Measurements from ENCODE around the gene PTPRG. TPM values are rescaled to one million over a fixed set of nuclear protein-coding genes. Genes with fewer than 3 reads are reported as not detected.

PTPRG gene
- total and polyA plus RNA-seq, 10 of the 15 experiments (the other 5 are each of a cell fraction or from before 2014, with no cell fraction given) = 0.29 to 20.7 (median 1.4) TPM

- TF ChIP-seq ATF2 (IDR thresholded peaks at IDR 0.05; ENCODE audit: low read length) = no peak
- TF ChIP-seq CHD2 (IDR thresholded peaks at IDR 0.05; ENCODE audit: borderline replicate concordance, low read depth, low read length) = no peak
- no peak for TF ChIP-seq SP1 (IDR thresholded peaks at IDR 0.05; ENCODE audit: low read depth, low read length)
- no peak for TF ChIP-seq RBBP5 (conservative IDR thresholded peaks at IDR 0.05)
Measured at GRCh38 chr3:62246094-62246493, 684.7 kb downstream of the PTPRG start (continued).

GRCh38 chr3:62246985-62247384 is 685.6 kb downstream of the PTPRG start:
- Histone ChIP-seq H3K4me2 (ENCODE audit: control insufficient read depth, insufficient read depth) (no peak overlapping the region), H3K79me2 (ENCODE audit: control insufficient read depth, insufficient read depth, low read length) (no peaks in the 10 kb centered on the region), H3K4me3 (no peak overlapping the region), H3K4me1 (ENCODE audit: control insufficient read depth, insufficient read depth, low read length) (no peaks in the 10 kb centered on the region), H4K20me1 (ENCODE audit: control insufficient read depth, insufficient read depth) (no peaks in the 10 kb centered on the region), H3K9ac (ENCODE audit: control insufficient read depth, insufficient read depth, low read length) (no peak overlapping the region), H3K27me3 (replicated peaks in 1 of 2; ENCODE audit: control insufficient read depth in 2 of 2, insufficient read depth in 2 of 2, low read length in 1 of 2) (no peaks in the 10 kb centered on the region; a peak in 1 of 4 replicates), H3K36me3 (ENCODE audit: control insufficient read depth in 2 of 2, insufficient read depth in 2 of 2, low read length in 1 of 2) (no peaks in the 10 kb centered on the region), H3K9me3 (replicated peaks; ENCODE audit: control insufficient read depth, insufficient read depth, low read length) (no peaks in the 10 kb centered on the region), H3K27ac (ENCODE audit: control insufficient read depth, insufficient read depth) (no peak overlapping the region), H2AFZ (ENCODE audit: control insufficient read depth, low read depth, low read length) (no peak overlapping the region)
- ChIA-PET RAD21 (ENCODE audit: unreplicated experiment) (interaction anchor here (0.6 to 3.0 kb wide), 4 partner anchors 9 to 66 kb away, joined by 3 to 14 read pairs (median 6); no protein-coding TSS in a partner anchor), SMC1A (ENCODE audit: uncharacterized antibody, unreplicated experiment) (interaction anchor here (1.1 to 3.4 kb wide), 4 partner anchors 9 to 18 kb away, joined by 3 to 27 read pairs (median 8); no protein-coding TSS in a partner anchor), POLR2A (no interaction called here), CTCF (interaction anchor here (2.1 to 3.8 kb wide), 4 partner anchors 9 to 46 kb away, joined by 7 to 29 read pairs (median 10); no protein-coding TSS in a partner anchor)
- in situ Hi-C loops (cut with MboI) = no loop called here
- ATAC-seq (no peak), DNase-seq (ENCODE audit: low read depth, low spot score) (no peak), FAIRE-seq (no peak)
- no TSS peak for BruUV-seq (replicated peaks)
- TF ChIP-seq SPI1 (IDR thresholded peaks at IDR 0.05; ENCODE audit: borderline replicate concordance, insufficient read depth, low read depth, low read length) (no peak), BACH1 (IDR thresholded peaks at IDR 0.05; ENCODE audit: borderline replicate concordance) (no peak), PAX8 (IDR thresholded peaks at IDR 0.05) (no peak), BCL11A (IDR thresholded peaks at IDR 0.05; ENCODE audit: low read depth, low read length) (no peak), PBX3 (IDR thresholded peaks at IDR 0.05; ENCODE audit: insufficient replicate concordance, low read depth, low read length) (no peak), EED (IDR thresholded peaks at IDR 0.05; ENCODE audit: low read depth) (no peak), HCFC1 (IDR thresholded peaks at IDR 0.05; ENCODE audit: low read length) (no peak), POLR2AphosphoS2 (IDR thresholded peaks at IDR 0.05; ENCODE audit: low read depth, low read length) (no peak), KDM1A (IDR thresholded peaks at IDR 0.05; ENCODE audit: borderline replicate concordance) (no peak), ZNF217 (IDR thresholded peaks at IDR 0.05) (no peak), POLR2AphosphoS5 (IDR thresholded peaks at IDR 0.05; ENCODE audit: low read length) (no peak), ATF7 (IDR thresholded peaks at IDR 0.05; ENCODE audit: low read depth) (no peak)
- intact Hi-C loops (cut with micrococcal nuclease; ENCODE audit: unreplicated experiment) = no loop called here
- 5% methylated on average over 1 of the region's 1 CpG for WGBS (ENCODE audit: insufficient coverage, insufficient replicate concordance, low lambda C conversion rate, missing lambda C conversion rate)
